HCT116 (cell line): Measurements from ENCODE around the gene MLC1. TPM values are rescaled to one million over a fixed set of nuclear protein-coding genes. Genes with fewer than 3 reads are reported as not detected.

Experiments used
- ATAC-seq: fragments of 200-7000 bp; cut with Tn5 transposase; 2 replicates; pipeline ENCODE4 v1.9.1; 2020; ENCODE audit warnings: mild to moderate bottlenecking, moderate library complexity
- BruUV-seq: library from RNA; stranded (reverse); fragments of 400-500 nt; replicated peaks from 2 replicates; lab custom pipeline; 2021; lab: Mats Ljungman, UMichigan
- CTCF ChIA-PET: fragments of 300-600 bp; sonication (Branson Sonifier 250); formaldehyde crosslinking; loops from one replicate; lab custom pipeline; 2021; ENCODE audit warnings: antibody characterized with exemption; lab: Charles Lee
- POLR2A ChIA-PET: fragments of 300-600, 350-600 bp; sonication (Branson Sonifier 250); formaldehyde crosslinking; loops from one replicate; lab custom pipeline; 2021; ENCODE audit warnings: antibody characterized with exemption; lab: Charles Lee
- RAD21 ChIA-PET, 2 experiments: fragments of 300-600 bp; sonication (Branson Sonifier 250); formaldehyde crosslinking; loops; one replicate each; lab custom pipeline; 2023; ENCODE audit warnings: low total read pairs in 2 of 2; ENCODE audit not compliant: uncharacterized antibody in 2 of 2, unreplicated experiment in 2 of 2, low non-redundant PET in 1 of 2; lab: Charles Lee
- DNase-seq: peaks from one replicate; pipeline ENCODE4 v3.0.0-alpha.2; 2010; ENCODE audit warnings: low read depth, low spot score
- H2AFZ ChIP-seq: fragments of 200-600 bp; shearing (Covaris generic), sonication (generic); 2 replicates; pipeline ENCODE4 v1.6.1; 2017; ENCODE audit warnings: low read depth, mixed run types, mixed read lengths, antibody characterized with exemption, low read length; ENCODE audit not compliant: poor library complexity, severe bottlenecking
- H3K27ac ChIP-seq: 2 replicates; pipeline ENCODE4 v1.5.1; 2012; ENCODE audit warnings: low read depth, low read length
- H3K27me3 ChIP-seq: fragments of 200-600 bp; sonication (generic); 2 replicates; pipeline ENCODE4 v1.6.1; 2016; ENCODE audit warnings: mixed run types, low read length, mixed read lengths; ENCODE audit not compliant: insufficient read depth
- H3K36me3 ChIP-seq, 2 experiments: fragments of 200-500 bp in 1 of 2; fragments of 200-600 bp in 1 of 2; sonication (Bioruptor generic) in 1 of 2; sonication (generic) in 1 of 2; 2 replicates each; pipeline versions ENCODE4 v1.5.1 to v1.6.1; 2014 to 2016; ENCODE audit warnings: low read length in 2 of 2, inconsistent platforms in 1 of 2, mixed read lengths in 1 of 2, mixed run types in 1 of 2; ENCODE audit not compliant: insufficient read depth in 2 of 2, control insufficient read depth in 1 of 2
- H3K4me1 ChIP-seq, 2 experiments: fragments of 200-600 bp in 1 of 2; sonication (generic) in 1 of 2; 2 replicates each; pipeline versions ENCODE4 v1.5.1 to v1.6.1; 2012 to 2017; ENCODE audit warnings: low read length in 2 of 2, inconsistent platforms in 1 of 2, mild to moderate bottlenecking in 1 of 2, mixed read lengths in 1 of 2, mixed run types in 1 of 2, moderate library complexity in 1 of 2; ENCODE audit not compliant: insufficient read depth in 2 of 2, control insufficient read depth in 1 of 2
- H3K4me2 ChIP-seq: fragments of 200-600 bp; sonication (generic); 2 replicates; pipeline ENCODE4 v1.6.1; 2017; ENCODE audit warnings: mixed run types, low read length, mixed read lengths
- H3K4me3 ChIP-seq, 2 experiments: fragments of 200-600 bp in 1 of 2; sonication (generic) in 1 of 2; replicated peaks in 1 of 2; 2 replicates each; pipeline ENCODE4 v1.5.1; 2011 to 2016; ENCODE audit warnings: low read length in 2 of 2, control low read depth in 1 of 2, low read depth in 1 of 2, mild to moderate bottlenecking in 1 of 2, mixed read lengths in 1 of 2, mixed run types in 1 of 2
- H3K79me2 ChIP-seq: fragments of 200-600 bp; sonication (generic); 2 replicates; pipeline ENCODE4 v1.6.1; 2017; ENCODE audit warnings: mild to moderate bottlenecking, mixed run types, low read length, moderate library complexity, mixed read lengths; ENCODE audit not compliant: insufficient read depth
- H3K9ac ChIP-seq: fragments of 200-600 bp; sonication (generic); 2 replicates; pipeline ENCODE4 v1.6.1; 2016; ENCODE audit warnings: low read length, mixed read lengths
- H3K9me2 ChIP-seq: fragments of 200-600 bp; sonication (generic), shearing (Covaris generic); 2 replicates; pipeline ENCODE4 v1.6.1; 2017; ENCODE audit warnings: mixed run types, mild to moderate bottlenecking, moderate library complexity; ENCODE audit not compliant: insufficient read depth
- H3K9me3 ChIP-seq, 2 experiments: fragments of 200-500 bp in 1 of 2; fragments of 200-600 bp in 1 of 2; sonication (Bioruptor generic) in 1 of 2; sonication (generic) in 1 of 2; 2 replicates each; pipeline ENCODE4 v1.6.1; 2014 to 2017; ENCODE audit warnings: low read length in 2 of 2, mixed read lengths in 2 of 2, inconsistent platforms in 1 of 2, low read depth in 1 of 2, mild to moderate bottlenecking in 1 of 2, mixed run types in 1 of 2, moderate library complexity in 1 of 2; ENCODE audit not compliant: control insufficient read depth in 1 of 2, insufficient read depth in 1 of 2
- H4K20me1 ChIP-seq: fragments of 200-600 bp; sonication (generic), shearing (Covaris generic); 2 replicates; pipeline ENCODE4 v1.6.1; 2017; ENCODE audit warnings: mixed run types, mild to moderate bottlenecking, moderate library complexity; ENCODE audit not compliant: insufficient read depth
- EZH2 ChIP-seq: fragments of 200-600 bp; sonication (generic); IDR thresholded peaks from 2 replicates; pipeline ENCODE4 v1.6.1; 2017; ENCODE audit warnings: antibody characterized with exemption, mixed run types
- MAX ChIP-seq: IDR thresholded peaks from 2 replicates; pipeline ENCODE4 v1.6.1; 2012
- POLR2A ChIP-seq: IDR thresholded peaks from 2 replicates; pipeline ENCODE4 v1.7.0; 2011; ENCODE audit warnings: borderline replicate concordance; ENCODE audit not compliant: insufficient read depth, insufficient read length; ENCODE audit errors: extremely low read depth
- intact Hi-C: fragments of 100-400 bp; cut with micrococcal nuclease; formaldehyde crosslinking; loops from 2 replicates; pipeline ENCODE4 v1.10.0; 2022
- total RNA-seq: library from RNA; stranded (reverse); gene quantifications from one replicate; pipeline ENCODE4 v1.2.1, GENCODE V29; 2021; ENCODE audit not compliant: unreplicated experiment
- TF ChIP-seq, protein P1 (sequence below): IDR thresholded peaks from 2 replicates; pipeline ENCODE4 v1.6.1; 2011; ENCODE audit warnings: mild to moderate bottlenecking, low read length, moderate library complexity; ENCODE audit not compliant: insufficient replicate concordance; ENCODE audit errors: extremely low read depth
- TF ChIP-seq, protein P2 (sequence below): IDR thresholded peaks from 2 replicates; pipeline ENCODE4 v1.6.1; 2012

Gene MLC1
- total RNA-seq, 1 experiment from 2014 or later: not detected

GRCh38 chr22:50030297-50031188, 54.7 kb downstream of the MLC1 start (continued):
- TF ChIP-seq, protein P1, sequence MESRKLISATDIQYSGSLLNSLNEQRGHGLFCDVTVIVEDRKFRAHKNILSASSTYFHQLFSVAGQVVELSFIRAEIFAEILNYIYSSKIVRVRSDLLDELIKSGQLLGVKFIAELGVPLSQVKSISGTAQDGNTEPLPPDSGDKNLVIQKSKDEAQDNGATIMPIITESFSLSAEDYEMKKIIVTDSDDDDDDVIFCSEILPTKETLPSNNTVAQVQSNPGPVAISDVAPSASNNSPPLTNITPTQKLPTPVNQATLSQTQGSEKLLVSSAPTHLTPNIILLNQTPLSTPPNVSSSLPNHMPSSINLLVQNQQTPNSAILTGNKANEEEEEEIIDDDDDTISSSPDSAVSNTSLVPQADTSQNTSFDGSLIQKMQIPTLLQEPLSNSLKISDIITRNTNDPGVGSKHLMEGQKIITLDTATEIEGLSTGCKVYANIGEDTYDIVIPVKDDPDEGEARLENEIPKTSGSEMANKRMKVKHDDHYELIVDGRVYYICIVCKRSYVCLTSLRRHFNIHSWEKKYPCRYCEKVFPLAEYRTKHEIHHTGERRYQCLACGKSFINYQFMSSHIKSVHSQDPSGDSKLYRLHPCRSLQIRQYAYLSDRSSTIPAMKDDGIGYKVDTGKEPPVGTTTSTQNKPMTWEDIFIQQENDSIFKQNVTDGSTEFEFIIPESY: no peak
- TF ChIP-seq, protein P2, sequence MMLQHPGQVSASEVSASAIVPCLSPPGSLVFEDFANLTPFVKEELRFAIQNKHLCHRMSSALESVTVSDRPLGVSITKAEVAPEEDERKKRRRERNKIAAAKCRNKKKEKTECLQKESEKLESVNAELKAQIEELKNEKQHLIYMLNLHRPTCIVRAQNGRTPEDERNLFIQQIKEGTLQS: no peak
- no peak for TF ChIP-seq EZH2
- TF ChIP-seq, all 23 proteins: peak for 4

DNA sequence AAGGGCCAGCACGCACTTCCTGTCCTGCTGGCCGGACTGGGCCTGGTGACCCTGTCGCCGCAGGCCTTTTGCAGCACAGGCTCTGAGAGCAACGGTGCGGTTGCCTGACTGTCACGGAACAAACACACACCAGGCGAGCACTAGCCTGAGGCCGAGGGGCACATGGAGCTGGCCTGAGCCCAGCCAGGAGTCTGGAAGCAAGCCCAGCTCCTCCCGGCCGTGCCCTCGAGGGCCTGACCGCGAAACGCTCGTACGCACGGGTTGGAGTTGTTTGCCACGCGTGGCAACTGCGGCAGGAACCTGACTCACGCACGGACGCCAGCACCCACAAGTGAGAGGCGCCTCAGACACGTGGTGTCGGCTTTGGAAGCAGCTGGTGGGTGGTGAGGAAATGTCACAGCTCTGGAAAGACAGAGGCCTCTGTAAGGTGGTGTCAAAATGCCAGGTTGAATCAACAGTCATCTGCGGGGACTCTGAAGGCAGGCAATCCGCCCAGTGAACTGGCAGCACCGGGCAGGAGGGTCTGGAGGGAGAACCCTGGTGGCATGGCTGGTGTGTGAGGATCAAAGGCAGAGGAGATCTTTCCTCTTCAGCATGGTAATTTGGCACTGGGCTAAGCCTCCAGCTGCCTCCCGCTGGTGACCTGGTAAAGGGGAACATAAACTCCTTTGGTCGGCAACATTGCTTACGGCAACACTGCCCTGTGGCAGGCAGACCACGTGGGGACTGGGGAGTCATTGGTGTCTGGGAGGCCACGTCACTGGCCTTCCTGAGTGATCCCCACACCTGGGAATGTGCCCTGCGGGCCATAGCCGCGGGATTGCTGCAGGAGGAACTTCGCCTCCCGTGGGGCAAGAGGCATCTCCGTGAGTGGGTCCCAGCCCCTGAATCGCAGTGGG, 57.3 kb downstream of the MLC1 start:
- intact Hi-C loops: no loop called here
- RAD21 ChIA-PET: interaction anchor here in 1 of 2 experiments (0.6 kb wide), 1 partner anchor 97 kb away, joined by 3 read pairs; no protein-coding TSS in a partner anchor

More for the DNA sequence above, 57.3 kb downstream of the MLC1 start:
- Histone ChIP-seq H3K9me3 (no peaks in the 10 kb centered on the region), H3K36me3 (no peaks in the 10 kb centered on the region), H3K27ac (no peak overlapping the region), H3K9me2 (no peaks in the 10 kb centered on the region), H4K20me1 (no peaks in the 10 kb centered on the region), H3K9ac (no peak overlapping the region)
- POLR2A ChIA-PET: no interaction called here
- no peak for DNase-seq
- TF ChIP-seq MAX (no peak), POLR2A (no peak)
- TF ChIP-seq, protein P2: no peak
- TF ChIP-seq, all 23 proteins: peak for 0
- Histone ChIP-seq H3K79me2 (no peaks in the 10 kb centered on the region), H3K4me2 (no peak overlapping the region), H3K4me1 (peaks cover 4 to 13% of the 10 kb centered on the region in 2 experiments; a peak in 2 of 4 replicates), H3K27me3 (no peaks in the 10 kb centered on the region), H2AFZ (no peak overlapping the region), H3K4me3 (no peak overlapping the region)
- CTCF ChIA-PET: interaction anchor here (1.0 kb wide), 1 partner anchor 98 kb away, joined by 4 read pairs; no protein-coding TSS in a partner anchor
- no peak for ATAC-seq
- no TSS peak for BruUV-seq
